OCI-LY1 (cell line): Measurements from ENCODE around the gene TMEM200C.
"Not testable (repeated sequence)": the region's sequence is repeated elsewhere in the genome, so short reads cannot be mapped to it uniquely, and the experiment has no call there.

Experiments used
- H2AFZ ChIP-seq: fragments of 200-600 bp; sonication (generic), shearing (Covaris generic); 2 replicates; pipeline ENCODE4 v1.6.0; 2014; ENCODE audit warnings: antibody characterized with exemption, mild to moderate bottlenecking, low read length
- H3F3A ChIP-seq: fragments of 200-600 bp; sonication (generic), shearing (Covaris generic); 2 replicates; pipeline ENCODE4 v1.6.0; 2014; ENCODE audit warnings: mild to moderate bottlenecking, antibody characterized with exemption, low read length, moderate library complexity; ENCODE audit not compliant: insufficient read depth
- H3K27ac ChIP-seq: fragments of 200-600 bp; sonication (generic); 2 replicates; pipeline ENCODE4 v1.5.1; 2014; ENCODE audit warnings: low read length, mixed run types, mild to moderate bottlenecking, low read depth; ENCODE audit not compliant: poor library complexity, severe bottlenecking
- H3K27me3 ChIP-seq: fragments of 200-600 bp; sonication (generic); 2 replicates; pipeline ENCODE4 v1.6.0; 2014; ENCODE audit warnings: antibody characterized with exemption, mild to moderate bottlenecking, low read length, moderate library complexity; ENCODE audit not compliant: insufficient read depth
- H3K36me3 ChIP-seq: fragments of 200-600 bp; sonication (generic); 2 replicates; pipeline ENCODE4 v1.6.1; 2014; ENCODE audit warnings: mild to moderate bottlenecking, antibody characterized with exemption, low read length, moderate library complexity, mixed read lengths; ENCODE audit not compliant: insufficient read depth
- H3K4me1 ChIP-seq: fragments of 200-600 bp; sonication (generic); 2 replicates; pipeline ENCODE4 v1.5.1; 2014; ENCODE audit warnings: mild to moderate bottlenecking, low read length, moderate library complexity; ENCODE audit not compliant: insufficient read depth, severe bottlenecking
- H3K4me2 ChIP-seq: fragments of 200-600 bp; sonication (generic), shearing (Covaris generic); 2 replicates; pipeline ENCODE4 v1.6.1; 2014; ENCODE audit warnings: low read length
- H3K4me3 ChIP-seq: fragments of 200-600 bp; sonication (generic); 2 replicates; pipeline ENCODE4 v1.5.1; 2014; ENCODE audit warnings: low read length, low read depth, mild to moderate bottlenecking, mixed read lengths; ENCODE audit not compliant: poor library complexity, severe bottlenecking
- H3K79me2 ChIP-seq: fragments of 200-600 bp; shearing (Covaris generic); 2 replicates; pipeline ENCODE4 v1.6.1; 2016; ENCODE audit warnings: mixed run types, low read length, mixed read lengths; ENCODE audit not compliant: insufficient read depth
- H3K9ac ChIP-seq: fragments of 200-600 bp; sonication (generic), shearing (Covaris generic); 2 replicates; pipeline ENCODE4 v1.6.1; 2014; ENCODE audit warnings: mild to moderate bottlenecking, low read length, mixed read lengths
- H3K9me2 ChIP-seq: fragments of 200-600 bp; sonication (generic), shearing (Covaris generic); 2 replicates; pipeline ENCODE4 v1.6.1; 2014; ENCODE audit warnings: low read depth, mild to moderate bottlenecking, low read length, mixed read lengths
- H3K9me3 ChIP-seq: fragments of 200-600 bp; shearing (Covaris generic); 2 replicates; pipeline ENCODE4 v1.6.1; 2014; ENCODE audit warnings: low read length, mixed read lengths
- H4K20me1 ChIP-seq: fragments of 200-600 bp; sonication (generic), shearing (Covaris generic); 2 replicates; pipeline ENCODE4 v1.6.0; 2016; ENCODE audit warnings: mild to moderate bottlenecking, low read length; ENCODE audit not compliant: insufficient read depth
- EZH2 ChIP-seq: fragments of 200-600 bp; sonication (generic), shearing (Covaris generic); IDR thresholded peaks from 2 replicates; pipeline ENCODE4 v1.8.0; 2017; ENCODE audit warnings: borderline replicate concordance, mixed run types, mild to moderate bottlenecking, antibody characterized with exemption, low read length, moderate library complexity, mixed read lengths
- TF ChIP-seq, protein P1 (sequence below): fragments of 200-600 bp; sonication (generic), shearing (Covaris generic); IDR thresholded peaks from 2 replicates; pipeline ENCODE4 v1.5.1; 2017; ENCODE audit warnings: mild to moderate bottlenecking, antibody characterized with exemption, low read length, moderate library complexity, mixed read lengths

Gene TMEM200C

DNA sequence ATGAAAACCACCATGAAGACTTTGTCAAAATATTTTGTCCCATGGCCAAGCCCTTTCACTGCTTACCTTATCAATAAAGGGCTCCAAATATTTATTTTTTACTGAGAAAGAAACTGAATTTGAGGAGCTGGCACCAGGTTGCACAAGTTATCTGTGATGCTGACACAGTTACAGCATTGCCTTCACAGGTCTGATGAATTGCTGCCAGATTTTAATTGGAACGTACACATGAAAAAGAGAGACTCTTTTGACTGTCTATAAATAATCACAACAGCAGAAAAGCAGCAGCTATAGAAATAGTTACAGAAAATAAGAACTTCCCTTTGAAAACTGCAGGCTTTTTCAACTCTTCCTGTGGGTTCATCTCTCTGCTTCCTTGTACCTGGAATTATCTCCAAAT lies 23.9 kb downstream of the TMEM200C start:
- Histone ChIP-seq H3K9me3 (no peaks in the 10 kb centered on the region), H3K4me3 (no peak overlapping the region), H3K9ac (no peak overlapping the region), H3K79me2 (no peaks in the 10 kb centered on the region), H3K9me2 (no peaks in the 10 kb centered on the region), H3K36me3 (no peaks in the 10 kb centered on the region), H4K20me1 (no peaks in the 10 kb centered on the region), H3F3A (no peaks in the 10 kb centered on the region), H3K4me1 (no peaks in the 10 kb centered on the region), H3K27ac (no peak overlapping the region), H3K4me2 (no peak overlapping the region), H3K27me3 (no peaks in the 10 kb centered on the region), H2AFZ (no peak overlapping the region)
- TF ChIP-seq, protein P1, sequence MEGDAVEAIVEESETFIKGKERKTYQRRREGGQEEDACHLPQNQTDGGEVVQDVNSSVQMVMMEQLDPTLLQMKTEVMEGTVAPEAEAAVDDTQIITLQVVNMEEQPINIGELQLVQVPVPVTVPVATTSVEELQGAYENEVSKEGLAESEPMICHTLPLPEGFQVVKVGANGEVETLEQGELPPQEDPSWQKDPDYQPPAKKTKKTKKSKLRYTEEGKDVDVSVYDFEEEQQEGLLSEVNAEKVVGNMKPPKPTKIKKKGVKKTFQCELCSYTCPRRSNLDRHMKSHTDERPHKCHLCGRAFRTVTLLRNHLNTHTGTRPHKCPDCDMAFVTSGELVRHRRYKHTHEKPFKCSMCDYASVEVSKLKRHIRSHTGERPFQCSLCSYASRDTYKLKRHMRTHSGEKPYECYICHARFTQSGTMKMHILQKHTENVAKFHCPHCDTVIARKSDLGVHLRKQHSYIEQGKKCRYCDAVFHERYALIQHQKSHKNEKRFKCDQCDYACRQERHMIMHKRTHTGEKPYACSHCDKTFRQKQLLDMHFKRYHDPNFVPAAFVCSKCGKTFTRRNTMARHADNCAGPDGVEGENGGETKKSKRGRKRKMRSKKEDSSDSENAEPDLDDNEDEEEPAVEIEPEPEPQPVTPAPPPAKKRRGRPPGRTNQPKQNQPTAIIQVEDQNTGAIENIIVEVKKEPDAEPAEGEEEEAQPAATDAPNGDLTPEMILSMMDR = no peak
- no peak for TF ChIP-seq EZH2

DNA sequence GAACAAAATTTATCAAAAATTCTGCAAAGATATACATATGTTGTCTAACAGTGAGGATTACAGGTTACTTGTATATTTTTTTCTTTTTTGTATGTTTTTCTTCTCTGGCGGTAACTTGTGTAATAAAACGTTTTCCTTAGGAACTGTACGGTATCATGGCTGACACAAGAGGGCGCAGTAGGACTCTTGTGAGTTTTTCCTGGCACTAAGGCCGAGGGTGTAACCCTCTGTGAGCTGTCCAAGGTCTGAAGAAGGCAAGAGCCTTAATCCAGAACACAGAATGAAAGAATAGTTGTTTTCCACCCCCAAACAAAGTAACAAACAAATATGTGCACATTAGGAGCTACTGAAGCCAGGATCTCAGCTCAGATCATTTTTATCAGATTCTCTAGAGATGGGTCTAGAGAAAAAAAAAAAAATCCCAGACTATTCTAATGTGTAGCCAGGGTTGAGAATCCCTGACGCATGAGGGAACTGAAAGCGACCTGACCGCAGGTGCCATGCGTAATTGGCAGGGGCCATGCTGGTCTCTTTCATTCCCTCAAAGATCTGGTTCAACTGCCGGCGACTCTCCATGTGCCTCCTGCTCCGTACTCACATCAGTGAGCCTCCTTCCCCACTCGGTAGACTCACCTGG lies 27.0 kb downstream of the TMEM200C start:
- Histone ChIP-seq H3F3A (no peaks in the 10 kb centered on the region), H3K9ac (no peak overlapping the region), H3K9me2 (no peaks in the 10 kb centered on the region), H3K27ac (no peak overlapping the region), H3K79me2 (no peaks in the 10 kb centered on the region), H3K27me3 (no peaks in the 10 kb centered on the region), H3K4me3 (no peak overlapping the region), H4K20me1 (no peaks in the 10 kb centered on the region), H3K9me3 (no peaks in the 10 kb centered on the region), H3K36me3 (no peaks in the 10 kb centered on the region), H3K4me2 (no peak overlapping the region), H3K4me1 (no peaks in the 10 kb centered on the region), H2AFZ (no peak overlapping the region)
- TF ChIP-seq EZH2 = no peak
- TF ChIP-seq, protein P1 = peak; percentile 95

DNA sequence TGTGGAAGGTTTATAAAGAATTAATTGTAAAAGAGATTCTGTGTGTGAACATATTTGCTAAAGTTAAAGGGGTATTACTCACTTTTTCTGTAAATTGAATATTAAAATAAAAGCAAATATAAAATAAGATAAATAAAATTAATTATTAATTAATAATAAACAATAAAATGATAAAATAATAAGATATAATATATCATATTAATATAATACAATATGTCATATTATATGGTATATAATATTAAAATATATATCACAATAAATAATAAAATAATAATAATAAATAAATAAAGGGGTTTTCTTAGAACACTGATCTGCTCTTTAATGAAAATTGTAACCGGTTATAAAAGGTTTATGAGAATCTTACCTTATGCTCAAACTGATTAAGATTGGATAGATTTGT lies 29.8 kb downstream of the TMEM200C start:
- Histone ChIP-seq H4K20me1 (no peaks in the 10 kb centered on the region), H3K9me2 (no peaks in the 10 kb centered on the region), H3K9me3 (no peaks in the 10 kb centered on the region), H3K27ac (no peak overlapping the region), H3K9ac (no peak overlapping the region), H3K4me1 (no peaks in the 10 kb centered on the region), H3F3A (no peaks in the 10 kb centered on the region), H2AFZ (no peak overlapping the region), H3K36me3 (no peaks in the 10 kb centered on the region), H3K4me2 (no peak overlapping the region), H3K79me2 (no peaks in the 10 kb centered on the region), H3K4me3 (no peak overlapping the region), H3K27me3 (no peaks in the 10 kb centered on the region)
- TF ChIP-seq, protein P1 = no peak
- TF ChIP-seq EZH2 = no peak

DNA sequence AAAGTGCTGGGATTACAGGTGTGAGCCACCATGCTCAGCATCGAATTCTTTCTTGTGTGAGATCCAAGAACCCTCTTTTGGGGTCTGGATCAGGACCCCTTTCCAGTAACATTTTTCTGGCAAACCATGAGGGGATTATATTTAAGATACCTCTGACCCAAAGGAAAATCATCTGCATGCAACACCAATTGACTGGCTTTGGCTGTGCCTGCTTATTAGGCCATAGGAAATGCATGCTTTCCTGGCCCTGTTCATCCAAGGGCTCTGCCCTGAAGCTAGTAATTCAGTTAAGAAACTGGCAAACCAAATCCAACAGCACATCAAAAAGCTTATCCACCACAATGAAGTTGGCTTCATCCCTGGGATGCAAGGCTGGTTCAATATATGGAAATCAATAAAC lies 33.2 kb downstream of the TMEM200C start:
- not testable (repeated sequence) for H3K9me2 ChIP-seq, H3F3A ChIP-seq, H2AFZ ChIP-seq, H3K36me3 ChIP-seq, H3K9me3 ChIP-seq, H3K4me1 ChIP-seq, H3K4me2 ChIP-seq, H3K9ac ChIP-seq, H4K20me1 ChIP-seq, H3K79me2 ChIP-seq, H3K27me3 ChIP-seq, H3K4me3 ChIP-seq, H3K27ac ChIP-seq
